ENCODE data around the gene FURIN.

DNA sequence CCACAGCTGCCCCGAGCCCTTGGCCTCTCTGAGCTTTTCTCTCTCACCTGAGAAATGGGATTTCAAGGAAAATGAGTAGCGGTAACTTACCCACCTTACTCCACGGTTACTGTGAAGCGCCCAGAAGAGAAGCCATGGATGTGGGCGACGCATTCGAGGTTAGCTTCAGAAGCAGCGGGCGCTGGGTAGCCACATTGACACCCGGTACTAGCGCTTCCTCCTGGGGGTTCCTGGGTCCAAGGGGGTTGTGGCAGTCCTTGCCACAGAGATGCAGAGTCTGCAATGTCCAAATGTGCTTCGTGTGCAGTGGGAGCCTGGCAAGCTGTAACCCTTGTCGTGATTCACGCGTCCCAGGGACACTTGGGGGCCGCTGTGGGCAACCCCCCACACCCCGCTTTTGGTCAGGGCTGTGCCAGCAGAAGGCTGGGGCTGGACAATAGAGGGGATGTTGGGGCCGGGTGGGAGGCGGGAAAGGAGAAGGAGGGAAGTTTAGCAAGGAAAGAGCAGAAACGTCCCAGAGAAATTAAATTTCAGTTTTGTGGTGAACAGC lies 41.4 kb upstream of the FURIN start:
- TF ChIP-seq GATA2 (IDR thresholded peaks at IDR 0.05; ENCODE audit: low read depth, low read length) = no peak
- TF ChIP-seq GATA3 (IDR thresholded peaks at IDR 0.05; ENCODE audit: low read depth, low read length) = no peak

Measured in SH-SY5Y (cell line).